Transverse colon (tissue), 4 donors: ENCODE measurements around the gene RAPGEF4. TPM values are rescaled to one million over a fixed set of nuclear protein-coding genes. Genes with fewer than 3 reads are reported as not detected.

Experiments
- DNase-seq: peaks from one replicate; pipeline ENCODE4 v3.0.0-alpha.2; 2019
- H3K27ac ChIP-seq, 4 donors: fragments of 200-600 bp; sonication (generic); 2 replicates each; pipeline ENCODE4 v1.5.1; 2016 to 2018; ENCODE audit warnings: inconsistent platforms in 4 of 4
- H3K27me3 ChIP-seq: fragments of 200-600 bp; sonication (generic); 2 replicates; pipeline ENCODE4 v1.5.1; 2017; ENCODE audit warnings: inconsistent platforms
- H3K36me3 ChIP-seq, 4 donors: fragments of 200-600 bp; sonication (generic); 2 replicates each; pipeline ENCODE4 v1.5.1; 2017 to 2019; ENCODE audit warnings: inconsistent platforms in 4 of 4
- H3K4me1 ChIP-seq, 4 donors: fragments of 200-600 bp; sonication (generic); 2 replicates each; pipeline ENCODE4 v1.5.1; 2017 to 2020; ENCODE audit warnings: inconsistent platforms in 4 of 4
- H3K4me3 ChIP-seq, 4 donors: fragments of 200-600 bp; sonication (generic); 1 replicate in 1 of 4; 2 replicates in 3 of 4; pipeline versions ENCODE4 v1.5.1 to v1.6.1; 2017 to 2019; ENCODE audit warnings: inconsistent platforms in 4 of 4
- H3K9me3 ChIP-seq, 2 donors: fragments of 200-600 bp; sonication (generic); 2 replicates each; pipeline ENCODE4 v1.5.1; 2017 to 2019; ENCODE audit warnings: inconsistent platforms in 2 of 2
- EP300 ChIP-seq: sonication (generic); formaldehyde crosslinking; IDR thresholded peaks from one replicate; pipeline ENCODE4 v1.6.1; 2017; ENCODE audit warnings: antibody characterized with exemption, low read depth
- POLR2A ChIP-seq: fragments of 450-650 bp; IDR thresholded peaks from one replicate; pipeline ENCODE4 v1.6.1; 2016; ENCODE audit warnings: antibody characterized with exemption, mild to moderate bottlenecking, moderate library complexity
- POLR2AphosphoS5 ChIP-seq, 3 donors: sonication (generic); formaldehyde crosslinking; IDR thresholded peaks; one replicate each; pipeline ENCODE4 v1.6.1; 2016; ENCODE audit warnings: antibody characterized with exemption in 3 of 3
- WGBS, 2 donors: methylation state at CpG; one replicate each; pipeline ENCODE4 v1.1.5; 2018; ENCODE audit warnings: low coverage in 1 of 2; 5-methylcytosine and 5-hydroxymethylcytosine counted together
- in situ Hi-C, 4 donors: fragments of 200-750 bp; cut with MboI; loops; one replicate each; pipeline versions ENCODE4 v1.15.0 to v1.15.1; 2017; ENCODE audit warnings: low sequenced_read_pairs in 3 of 4, low pct_ligation_motif_present in 1 of 4, low pct_unique_long_range_greater_than_20kb in 1 of 4
- intact Hi-C: fragments of 100-400 bp; cut with DNase I; formaldehyde crosslinking; loops from one replicate; pipeline ENCODE4 v1.15.1; 2023; ENCODE audit warnings: low total_unique reads
- total RNA-seq, 4 donors: library from RNA; depleted of rRNA; stranded (reverse); fragments of >200 nt; gene quantifications; one replicate each; pipeline ENCODE4 v1.1.0, GENCODE V29; 2016
- TF ChIP-seq, protein P1 (sequence below), 5 experiments: fragments of 200-600 bp in 3 of 5; fragments of 450-650 bp in 2 of 5; sonication (generic) in 3 of 5; IDR thresholded peaks; 1 replicate in 2 of 5; 2 replicates in 3 of 5; pipeline ENCODE4 v1.5.1; 2016 to 2017; ENCODE audit warnings: antibody characterized with exemption in 5 of 5, inconsistent platforms in 3 of 5, mild to moderate bottlenecking in 2 of 5, moderate library complexity in 1 of 5

Gene RAPGEF4
- total RNA-seq, 4 donors from 2014 or later: 1.4 to 12.3 (median 2.2) TPM; not detected in 1

DNA sequence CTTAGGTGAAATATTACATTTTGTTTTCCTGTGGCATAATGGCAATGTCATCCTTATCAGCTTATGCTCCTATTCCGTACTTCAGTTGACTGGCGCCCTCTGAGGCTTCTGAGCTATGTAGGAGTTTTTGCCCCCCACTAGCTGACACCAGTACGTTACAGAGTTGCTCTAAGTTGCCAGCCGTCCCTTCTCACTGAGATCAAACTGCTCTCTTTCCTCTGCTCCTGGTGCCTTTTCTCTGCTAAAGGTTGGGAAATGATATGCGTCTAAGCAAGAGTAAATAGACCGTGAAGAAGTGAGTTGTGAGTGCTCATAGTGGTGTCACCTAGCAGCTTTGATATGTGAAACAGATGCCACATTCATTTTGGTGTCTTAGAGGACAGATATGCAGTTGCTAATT lies 99.2 kb downstream of the RAPGEF4 start:
- H3K4me1 ChIP-seq: no peaks in the 10 kb centered on the region
- in situ Hi-C loops (no loop called here), intact Hi-C loops (no loop called here)
- no peaks in the 10 kb centered on the region for H3K36me3 ChIP-seq
- TF ChIP-seq POLR2AphosphoS5 (IDR thresholded peaks at IDR 0.05): no peak
- TF ChIP-seq EP300: no peak
- TF ChIP-seq POLR2A: no peak
- TF ChIP-seq, protein P1, sequence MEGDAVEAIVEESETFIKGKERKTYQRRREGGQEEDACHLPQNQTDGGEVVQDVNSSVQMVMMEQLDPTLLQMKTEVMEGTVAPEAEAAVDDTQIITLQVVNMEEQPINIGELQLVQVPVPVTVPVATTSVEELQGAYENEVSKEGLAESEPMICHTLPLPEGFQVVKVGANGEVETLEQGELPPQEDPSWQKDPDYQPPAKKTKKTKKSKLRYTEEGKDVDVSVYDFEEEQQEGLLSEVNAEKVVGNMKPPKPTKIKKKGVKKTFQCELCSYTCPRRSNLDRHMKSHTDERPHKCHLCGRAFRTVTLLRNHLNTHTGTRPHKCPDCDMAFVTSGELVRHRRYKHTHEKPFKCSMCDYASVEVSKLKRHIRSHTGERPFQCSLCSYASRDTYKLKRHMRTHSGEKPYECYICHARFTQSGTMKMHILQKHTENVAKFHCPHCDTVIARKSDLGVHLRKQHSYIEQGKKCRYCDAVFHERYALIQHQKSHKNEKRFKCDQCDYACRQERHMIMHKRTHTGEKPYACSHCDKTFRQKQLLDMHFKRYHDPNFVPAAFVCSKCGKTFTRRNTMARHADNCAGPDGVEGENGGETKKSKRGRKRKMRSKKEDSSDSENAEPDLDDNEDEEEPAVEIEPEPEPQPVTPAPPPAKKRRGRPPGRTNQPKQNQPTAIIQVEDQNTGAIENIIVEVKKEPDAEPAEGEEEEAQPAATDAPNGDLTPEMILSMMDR (IDR thresholded peaks at IDR 0.05): no peak
- H3K4me3 ChIP-seq: no peak overlapping the region
- no peak overlapping the region for H3K27ac ChIP-seq
- no peaks in the 10 kb centered on the region for H3K27me3 ChIP-seq
- no peaks in the 10 kb centered on the region for H3K9me3 ChIP-seq
- DNase-seq: no peak
- 66 to 67% methylated on average over 6 of the region's 6 CpGs for WGBS, 2 donors

DNA sequence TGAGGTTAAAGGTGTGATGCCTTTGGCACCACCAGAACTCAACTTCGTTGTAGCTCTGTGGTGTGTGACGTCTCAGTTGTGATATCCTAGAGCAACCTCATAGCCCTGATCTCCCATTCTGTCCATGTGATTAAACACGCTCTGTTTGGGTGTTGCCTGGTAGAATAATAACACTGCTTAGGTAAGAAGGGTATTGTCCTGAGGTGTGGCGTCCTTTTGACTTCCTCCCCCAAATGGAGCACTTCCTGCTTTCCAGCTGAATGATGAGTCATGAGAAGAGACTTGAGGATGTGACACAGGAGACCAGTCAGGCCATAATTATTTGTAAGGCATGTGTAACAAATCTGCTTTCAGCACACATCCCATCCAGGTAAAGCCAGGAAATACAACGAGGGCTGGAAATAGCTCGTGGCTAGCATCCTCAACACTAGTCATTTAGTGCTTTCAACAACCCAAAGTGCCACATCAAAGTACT lies 100.7 kb downstream of the RAPGEF4 start:
- DNase-seq: no peak
- in situ Hi-C loops: no loop called here

DNA sequence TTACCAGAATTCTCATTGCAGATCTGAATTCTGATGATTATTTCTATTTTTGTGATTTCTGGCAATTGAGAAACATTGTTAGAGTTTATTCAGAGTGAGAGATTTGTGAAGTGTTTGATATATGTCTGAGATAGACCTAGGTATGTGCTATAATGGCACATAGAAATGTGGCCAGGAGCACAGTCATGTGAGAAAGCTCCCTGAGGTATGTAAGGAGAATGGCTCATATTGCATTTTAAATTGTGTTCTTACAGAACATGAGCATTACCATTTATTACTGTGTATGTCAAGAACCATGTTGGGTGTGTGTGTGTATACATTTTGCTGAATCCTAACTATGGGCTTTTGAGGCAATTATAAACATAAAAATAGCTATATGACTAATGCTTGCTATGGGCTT lies 101.2 kb downstream of the RAPGEF4 start:
- in situ Hi-C loops (no loop called here), intact Hi-C loops (no loop called here)
- no peaks in the 10 kb centered on the region for H3K4me1 ChIP-seq
- no peak overlapping the region for H3K27ac ChIP-seq
- no peaks in the 10 kb centered on the region for H3K27me3 ChIP-seq
- no peaks in the 10 kb centered on the region for H3K36me3 ChIP-seq
- TF ChIP-seq EP300 (no peak), POLR2AphosphoS5 (IDR thresholded peaks at IDR 0.05) (no peak), POLR2A (no peak)
- TF ChIP-seq, protein P1 (IDR thresholded peaks at IDR 0.05): no peak
- no peak for DNase-seq
- no peaks in the 10 kb centered on the region for H3K9me3 ChIP-seq
- no peak overlapping the region for H3K4me3 ChIP-seq

More for the DNA sequence above, 100.7 kb downstream of the RAPGEF4 start:
- intact Hi-C loops: no loop called here
- H3K4me1 ChIP-seq: no peaks in the 10 kb centered on the region
- H3K4me3 ChIP-seq: no peak overlapping the region
- TF ChIP-seq POLR2AphosphoS5 (IDR thresholded peaks at IDR 0.05) (no peak), EP300 (no peak), POLR2A (no peak)
- TF ChIP-seq, protein P1 (IDR thresholded peaks at IDR 0.05): no peak
- H3K36me3 ChIP-seq: no peaks in the 10 kb centered on the region
- no peak overlapping the region for H3K27ac ChIP-seq
- H3K27me3 ChIP-seq: no peaks in the 10 kb centered on the region
- WGBS, 2 donors: 58 to 67% methylated on average over 3 to 6 of the region's 6 CpGs
- no peaks in the 10 kb centered on the region for H3K9me3 ChIP-seq

DNA sequence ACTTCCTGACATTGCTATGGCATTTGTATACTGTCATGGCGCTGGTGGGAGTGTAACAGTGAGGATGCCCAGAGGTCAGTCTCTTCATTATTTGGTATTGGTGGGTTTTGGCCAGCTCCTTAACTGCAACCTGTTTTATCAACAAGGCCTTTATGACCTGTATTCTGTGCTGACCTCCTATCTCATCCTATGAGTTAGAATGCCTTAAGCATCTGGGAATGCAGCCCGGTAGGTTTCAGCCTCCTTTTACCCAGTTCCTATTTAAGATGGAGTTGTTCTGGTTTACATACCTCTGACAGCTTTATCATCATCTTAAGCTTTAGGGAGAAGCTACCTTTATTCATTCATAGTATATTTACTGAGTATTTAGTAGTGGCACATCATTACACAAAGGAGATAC lies 103.8 kb downstream of the RAPGEF4 start:
- Histone ChIP-seq H3K4me3 (no peak overlapping the region), H3K9me3 (no peaks in the 10 kb centered on the region), H3K27me3 (no peaks in the 10 kb centered on the region), H3K36me3 (no peaks in the 10 kb centered on the region), H3K4me1 (no peaks in the 10 kb centered on the region), H3K27ac (no peak overlapping the region)
- WGBS, 2 donors: 87% methylated on average over 2 of the region's 2 CpGs; no CpG with 5 or more reads in 1 of the 2 donors
- no peak for TF ChIP-seq POLR2A
- no peak for TF ChIP-seq EP300
- no peak for TF ChIP-seq POLR2AphosphoS5 (IDR thresholded peaks at IDR 0.05)
- DNase-seq: no peak
- intact Hi-C loops: no loop called here
- in situ Hi-C loops: no loop called here
